ENCODE data around the gene ALG12. TPM values are rescaled to one million over a fixed set of nuclear protein-coding genes. Genes with fewer than 3 reads are reported as not detected.

Gene ALG12
- total and polyA plus RNA-seq, 2 of the 13 experiments (the other 11 are each of a cell fraction or from before 2014, with no cell fraction given): 7.8 to 15.8 TPM

GRCh38 chr22:49852898-49853894 lies 65.0 kb downstream of the ALG12 start, which contains the start of gene ZBED4 (continued):
- TF ChIP-seq NCOA1 (CRISPR knock-in tag; IDR thresholded peaks at IDR 0.05) (0 out of 2 replicates have a peak, but pooled peaks have one; percentile 78), ZNF431 (CRISPR knock-in tag; IDR thresholded peaks at IDR 0.05; ENCODE audit: borderline replicate concordance, low read depth) (peak; percentile 82), HMG20B (CRISPR knock-in tag; conservative IDR thresholded peaks at IDR 0.05) (no peak; the same call in 1 of the 2 replicates), ZNF629 (CRISPR knock-in tag; conservative IDR thresholded peaks at IDR 0.05) (no peak), NFYC (CRISPR knock-in tag; IDR thresholded peaks at IDR 0.05) (no peak), GLMP (CRISPR knock-in tag; IDR thresholded peaks at IDR 0.05; ENCODE audit: borderline replicate concordance) (no peak), ZNF589 (CRISPR knock-in tag; conservative IDR thresholded peaks at IDR 0.05) (no peak), ZNF619 (CRISPR knock-in tag; IDR thresholded peaks at IDR 0.05) (peak; percentile 24; the same call in 1 of the 2 replicates), NFYB (CRISPR knock-in tag; IDR thresholded peaks at IDR 0.05) (no peak; the same call in 1 of the 2 replicates), MATR3 (CRISPR knock-in tag; IDR thresholded peaks at IDR 0.05) (no peak), ZNF337 (CRISPR knock-in tag; IDR thresholded peaks at IDR 0.05; ENCODE audit: borderline replicate concordance, low read depth) (no peak), SP4 (CRISPR knock-in tag; IDR thresholded peaks at IDR 0.05) (peak; percentile 44; the same call in 1 of the 2 replicates), CBFB (CRISPR knock-in tag; IDR thresholded peaks at IDR 0.05) (0 out of 2 replicates have a peak, but pooled peaks have one; percentile 31), ZBTB25 (CRISPR knock-in tag; IDR thresholded peaks at IDR 0.05) (peak; percentile 71; the same call in 1 of the 2 replicates), ZNF12 (CRISPR knock-in tag; IDR thresholded peaks at IDR 0.05) (peak; percentile 18; the same call in 1 of the 2 replicates), ZNF562 (CRISPR knock-in tag; IDR thresholded peaks at IDR 0.05; ENCODE audit: borderline replicate concordance) (no peak), ZMAT3 (CRISPR knock-in tag; conservative IDR thresholded peaks at IDR 0.05) (peak; percentile 81; the same call in 1 of the 2 replicates), ZSCAN30 (CRISPR knock-in tag; IDR thresholded peaks at IDR 0.05) (no peak), BHLHE40 (IDR thresholded peaks at IDR 0.05; ENCODE audit: low read length) (no peak)
- TF ChIP-seq, protein P1, sequence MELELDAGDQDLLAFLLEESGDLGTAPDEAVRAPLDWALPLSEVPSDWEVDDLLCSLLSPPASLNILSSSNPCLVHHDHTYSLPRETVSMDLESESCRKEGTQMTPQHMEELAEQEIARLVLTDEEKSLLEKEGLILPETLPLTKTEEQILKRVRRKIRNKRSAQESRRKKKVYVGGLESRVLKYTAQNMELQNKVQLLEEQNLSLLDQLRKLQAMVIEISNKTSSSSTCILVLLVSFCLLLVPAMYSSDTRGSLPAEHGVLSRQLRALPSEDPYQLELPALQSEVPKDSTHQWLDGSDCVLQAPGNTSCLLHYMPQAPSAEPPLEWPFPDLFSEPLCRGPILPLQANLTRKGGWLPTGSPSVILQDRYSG (CRISPR knock-in tag; IDR thresholded peaks at IDR 0.05): 0 out of 2 replicates have a peak, but pooled peaks have one; percentile 54
- TF ChIP-seq, protein P2, sequence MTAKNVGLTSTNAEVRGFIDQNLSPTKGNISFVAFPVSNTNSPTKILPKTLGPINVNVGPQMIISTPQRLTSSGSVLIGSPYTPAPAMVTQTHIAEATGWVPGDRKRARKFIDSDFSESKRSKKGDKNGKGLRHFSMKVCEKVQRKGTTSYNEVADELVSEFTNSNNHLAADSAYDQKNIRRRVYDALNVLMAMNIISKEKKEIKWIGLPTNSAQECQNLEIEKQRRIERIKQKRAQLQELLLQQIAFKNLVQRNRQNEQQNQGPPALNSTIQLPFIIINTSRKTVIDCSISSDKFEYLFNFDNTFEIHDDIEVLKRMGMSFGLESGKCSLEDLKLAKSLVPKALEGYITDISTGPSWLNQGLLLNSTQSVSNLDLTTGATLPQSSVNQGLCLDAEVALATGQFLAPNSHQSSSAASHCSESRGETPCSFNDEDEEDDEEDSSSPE (CRISPR knock-in tag; IDR thresholded peaks at IDR 0.05): 0 out of 2 replicates have a peak, but pooled peaks have one; percentile 28
